CD4-positive, CD25-positive, alpha-beta regulatory T cell (primary cell): ENCODE data around the gene TMEM150B. TPM values are rescaled to one million over a fixed set of nuclear protein-coding genes. Genes with fewer than 3 reads are reported as not detected.

Experiments
- ATAC-seq, 2 donors: fragments of 150-1000 bp; cut with Tn5 transposase; one replicate each; pipeline ENCODE4 v1.10.0; 2021; ENCODE audit warnings: low read depth in 2 of 2, moderate number of reproducible peaks in 2 of 2, moderate library complexity in 1 of 2
- DNase-seq, 3 donors: peaks; one replicate each; pipeline versions ENCODE4 v3.0.0 to v3.0.0-alpha.2; 2012 to 2022; ENCODE audit warnings: mixed read lengths in 1 of 3
- H3K27ac ChIP-seq: one replicate; pipeline ENCODE4 v1.7.0; 2013; ENCODE audit warnings: mild to moderate bottlenecking, low read length; ENCODE audit not compliant: insufficient read depth, poor library complexity, severe bottlenecking
- H3K27me3 ChIP-seq: one replicate; pipeline ENCODE4 v1.7.0; 2013; ENCODE audit warnings: low read length; ENCODE audit not compliant: control insufficient read depth, insufficient read depth
- H3K36me3 ChIP-seq: one replicate; pipeline ENCODE4 v1.7.0; 2013; ENCODE audit warnings: mild to moderate bottlenecking, low read length, moderate library complexity; ENCODE audit not compliant: control insufficient read depth, insufficient read depth
- H3K4me1 ChIP-seq: 2 replicates; pipeline ENCODE4 v1.7.0; 2013; ENCODE audit warnings: mild to moderate bottlenecking, low read length; ENCODE audit not compliant: insufficient read depth, control insufficient read depth, poor library complexity, severe bottlenecking
- H3K4me3 ChIP-seq: one replicate; pipeline ENCODE4 v1.7.0; 2013; ENCODE audit warnings: low read depth, mild to moderate bottlenecking, low read length, moderate library complexity
- H3K9me3 ChIP-seq, 2 experiments: 1 replicate in 1 of 2; 2 replicates in 1 of 2; pipeline ENCODE4 v1.7.0; 2013; ENCODE audit warnings: low read length in 2 of 2, mild to moderate bottlenecking in 1 of 2, moderate library complexity in 1 of 2; ENCODE audit not compliant: control insufficient read depth in 2 of 2
- H3K27ac Mint-ChIP-seq, 3 donors: one replicate each; pipeline ENCODE4 v1.8.0; 2020 to 2022; ENCODE audit warnings: mild to moderate bottlenecking in 3 of 3, mixed read lengths in 3 of 3, moderate library complexity in 2 of 3
- H3K27me3 Mint-ChIP-seq: one replicate; pipeline ENCODE4 v1.8.0; 2022; ENCODE audit warnings: mild to moderate bottlenecking, mixed read lengths
- H3K36me3 Mint-ChIP-seq: one replicate; pipeline ENCODE4 v1.8.0; 2020; ENCODE audit warnings: mixed read lengths
- H3K4me1 Mint-ChIP-seq, 4 donors: one replicate each; pipeline ENCODE4 v1.8.0; 2020 to 2022; ENCODE audit warnings: mixed read lengths in 4 of 4, mild to moderate bottlenecking in 1 of 4
- H3K4me3 Mint-ChIP-seq, 4 donors: one replicate each; pipeline ENCODE4 v1.8.0; 2020 to 2022; ENCODE audit warnings: mild to moderate bottlenecking in 4 of 4, mixed read lengths in 4 of 4, moderate library complexity in 3 of 4
- H3K9me3 Mint-ChIP-seq, 7 donors: one replicate each; pipeline ENCODE4 v1.8.0; 2020 to 2022; ENCODE audit warnings: mixed read lengths in 7 of 7, mild to moderate bottlenecking in 3 of 7, moderate library complexity in 2 of 7
- polyA plus RNA-seq, 4 donors: library from polyadenylated mRNA; unstranded; fragments of 300-500 nt; fragmentation: Illumina TruSeq; gene quantifications; one replicate each; pipeline ENCODE4 v1.2.3, GENCODE V29; 2021
- total RNA-seq: library from RNA; stranded (reverse); gene quantifications from one replicate; pipeline ENCODE4 v1.2.3, GENCODE V29; 2022

TMEM150B gene
- total and polyA plus RNA-seq, 5 donors from 2014 or later, result 2.1 TPM; not detected in 4

DNA sequence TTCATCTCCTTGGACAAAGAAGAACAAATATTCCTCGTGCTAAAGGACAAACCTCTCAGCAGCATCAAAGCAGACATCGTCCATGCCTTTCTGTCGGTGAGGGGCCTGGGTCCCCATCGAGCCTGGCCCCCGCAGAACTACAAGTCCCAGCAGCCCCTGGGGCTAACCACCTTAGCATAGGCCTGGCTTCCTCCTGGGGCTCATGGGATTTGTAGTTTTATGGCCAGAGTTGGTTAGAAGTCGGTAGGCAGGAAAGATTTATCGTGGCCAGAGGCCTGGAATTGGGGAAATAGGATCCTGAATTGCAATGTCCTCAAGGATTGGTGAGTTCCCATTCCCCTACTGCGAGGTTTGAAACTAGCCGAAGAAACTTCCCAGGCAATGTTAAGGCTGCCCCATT is 19.6 kb downstream of the TMEM150B start:
- H3K4me1 ChIP-seq, result peaks cover 12% of the 10 kb centered on the region
- Mint-ChIP-seq H3K27ac (no peak overlapping the region), H3K27me3 (peaks cover 4% of the 10 kb centered on the region), H3K4me1 (peaks cover 0 to 11% (median 6%) of the 10 kb centered on the region in 4 donors), H3K36me3 (no peaks in the 10 kb centered on the region), H3K4me3 (peak overlapping the region in 2 of 4 donors; percentile 63 to 88), H3K9me3 (no peaks in the 10 kb centered on the region)
- ATAC-seq (peak; percentile 50 to 52), DNase-seq (peak; percentile 35 to 59 (median 58))
- no peaks in the 10 kb centered on the region for H3K9me3 ChIP-seq
- no peaks in the 10 kb centered on the region for H3K36me3 ChIP-seq
- no peaks in the 10 kb centered on the region for H3K27me3 ChIP-seq
- H3K27ac ChIP-seq, result no peak overlapping the region
- H3K4me3 ChIP-seq, result no peak overlapping the region

- Mint-ChIP-seq H3K27me3 (peaks cover 4% of the 10 kb centered on the region), H3K27ac (no peak overlapping the region)
- H3K27ac ChIP-seq, result no peak overlapping the region
These were observed 20.2 kb downstream of the TMEM150B start for GRCh38 chr19:55304980-55305379.

DNA sequence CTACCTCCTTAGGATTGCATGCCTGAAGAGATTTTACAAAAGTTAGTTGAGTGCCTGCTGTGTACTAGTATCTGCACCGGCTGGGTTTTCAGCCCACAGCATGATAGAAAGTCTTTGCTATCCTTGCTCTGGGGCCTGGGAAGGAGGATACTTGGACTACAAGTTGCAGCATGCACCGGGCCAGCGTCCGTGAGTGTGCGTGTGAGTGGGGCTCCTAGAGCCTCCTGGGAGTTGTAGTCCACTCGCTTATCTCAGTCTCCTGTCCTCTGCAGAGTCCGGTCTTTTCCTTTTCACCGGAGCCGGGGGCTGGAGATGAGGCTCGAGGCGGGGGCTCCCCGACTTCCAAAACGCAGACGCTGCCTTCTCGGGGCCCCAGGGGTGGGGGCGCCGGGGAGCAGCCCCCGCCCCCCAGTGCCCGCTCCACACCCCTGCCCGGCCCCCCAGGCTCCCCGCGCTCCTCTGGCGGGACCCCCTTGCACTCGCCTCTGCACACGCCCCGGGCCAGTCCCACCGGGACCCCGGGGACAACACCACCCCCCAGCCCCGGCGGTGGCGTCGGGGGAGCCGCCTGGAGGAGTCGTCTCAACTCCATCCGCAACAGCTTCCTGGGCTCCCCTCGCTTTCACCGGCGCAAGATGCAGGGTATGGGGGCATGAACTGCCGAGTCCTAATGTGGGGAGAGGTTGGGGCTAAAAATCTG is 20.7 kb downstream of the TMEM150B start:
- H3K27ac ChIP-seq, result no peak overlapping the region
- H3K9me3 Mint-ChIP-seq, result no peaks in the 10 kb centered on the region
- DNase-seq, result peak in 1 of 3 donors; percentile 57

More at GRCh38 chr19:55304980-55305379, 20.2 kb downstream of the TMEM150B start:
- no peak for ATAC-seq
- H3K4me1 ChIP-seq, result peaks cover 12% of the 10 kb centered on the region
- H3K9me3 Mint-ChIP-seq, result no peaks in the 10 kb centered on the region
- no peaks in the 10 kb centered on the region for H3K36me3 Mint-ChIP-seq
- H3K4me3 Mint-ChIP-seq, result peak overlapping the region in 2 of 4 donors; percentile 63 to 88
- H3K36me3 ChIP-seq, result no peaks in the 10 kb centered on the region
- no peaks in the 10 kb centered on the region for H3K27me3 ChIP-seq
- no peak overlapping the region for H3K4me3 ChIP-seq
- no peaks in the 10 kb centered on the region for H3K9me3 ChIP-seq
- H3K4me1 Mint-ChIP-seq, result peaks cover 0 to 11% (median 6%) of the 10 kb centered on the region in 4 donors
- no peak for DNase-seq

DNA sequence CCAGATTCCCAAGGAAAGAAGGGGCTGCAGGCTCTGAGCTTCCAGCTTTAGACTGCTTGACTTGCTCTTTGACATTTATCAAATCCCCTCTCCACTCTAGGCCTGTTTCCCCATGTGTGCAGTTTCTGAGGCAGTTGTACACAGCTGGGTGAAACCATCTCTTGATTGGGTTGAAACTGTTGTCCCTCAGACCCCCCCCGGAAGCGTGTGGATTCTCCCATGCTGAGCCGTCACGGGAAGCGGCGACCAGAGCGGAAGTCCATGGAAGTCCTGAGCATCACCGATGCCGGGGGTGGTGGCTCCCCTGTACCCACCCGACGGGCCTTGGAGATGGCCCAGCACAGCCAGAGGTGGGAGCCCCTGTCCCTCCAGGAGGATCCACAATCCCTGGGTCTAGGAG is 21.7 kb downstream of the TMEM150B start:
- Mint-ChIP-seq H3K27me3 (peaks cover 4% of the 10 kb centered on the region), H3K36me3 (no peaks in the 10 kb centered on the region), H3K4me1 (peaks cover 0 to 11% (median 6%) of the 10 kb centered on the region in 4 donors), H3K27ac (no peak overlapping the region), H3K4me3 (no peak overlapping the region), H3K9me3 (no peaks in the 10 kb centered on the region)
- Histone ChIP-seq H3K4me3 (no peak overlapping the region), H3K36me3 (no peaks in the 10 kb centered on the region), H3K27ac (no peak overlapping the region), H3K27me3 (no peaks in the 10 kb centered on the region), H3K9me3 (no peaks in the 10 kb centered on the region), H3K4me1 (peaks cover 12% of the 10 kb centered on the region)
- ATAC-seq (no peak), DNase-seq (no peak)

More for the DNA sequence above, 20.7 kb downstream of the TMEM150B start:
- Histone ChIP-seq H3K4me3 (no peak overlapping the region), H3K4me1 (peaks cover 12% of the 10 kb centered on the region), H3K27me3 (no peaks in the 10 kb centered on the region), H3K36me3 (no peaks in the 10 kb centered on the region), H3K9me3 (no peaks in the 10 kb centered on the region)
- no peak overlapping the region for H3K4me3 Mint-ChIP-seq
- no peaks in the 10 kb centered on the region for H3K36me3 Mint-ChIP-seq
- H3K27ac Mint-ChIP-seq, result no peak overlapping the region
- H3K4me1 Mint-ChIP-seq, result peaks cover 0 to 11% (median 6%) of the 10 kb centered on the region in 4 donors
- peaks cover 4% of the 10 kb centered on the region for H3K27me3 Mint-ChIP-seq
- ATAC-seq, result no peak

DNA sequence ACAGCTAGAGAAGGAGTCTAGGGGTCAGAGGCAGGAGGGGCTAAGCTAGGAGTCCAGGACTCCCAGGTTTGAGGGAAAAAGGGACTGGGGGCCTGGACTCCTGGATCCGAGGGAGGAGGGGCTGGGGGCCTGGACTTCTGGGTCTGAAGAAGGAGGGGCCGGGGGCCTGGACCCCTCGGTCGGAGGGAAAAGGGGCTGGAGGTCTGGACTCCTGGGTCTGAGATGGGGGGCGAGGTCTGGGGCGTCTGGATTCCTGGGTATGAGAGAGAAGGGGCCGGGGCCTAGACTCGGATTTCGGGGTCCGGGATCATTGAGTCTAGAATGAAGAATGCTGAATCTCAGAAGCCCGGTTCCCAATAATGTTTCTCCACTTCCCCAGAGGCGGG is 22.8 kb downstream of the TMEM150B start:
- H3K9me3 Mint-ChIP-seq, result no peaks in the 10 kb centered on the region

GRCh38 chr19:55301459-55302317 is 23.5 kb downstream of the TMEM150B start:
- Histone ChIP-seq H3K4me1 (peaks cover 12% of the 10 kb centered on the region), H3K36me3 (no peaks in the 10 kb centered on the region), H3K4me3 (peak overlapping the region; percentile 44), H3K9me3 (no peaks in the 10 kb centered on the region), H3K27ac (no peak overlapping the region), H3K27me3 (no peaks in the 10 kb centered on the region)
- peaks cover 4% of the 10 kb centered on the region for H3K27me3 Mint-ChIP-seq
- H3K4me1 Mint-ChIP-seq, result peaks cover 0 to 11% (median 6%) of the 10 kb centered on the region in 4 donors
- peak; percentile 88 for ATAC-seq
- no peaks in the 10 kb centered on the region for H3K9me3 Mint-ChIP-seq
- DNase-seq, result peak; percentile 83 to 89 (median 86)
- H3K4me3 Mint-ChIP-seq, result peak overlapping the region; percentile 45 to 86 (median 72)
- H3K36me3 Mint-ChIP-seq, result no peaks in the 10 kb centered on the region
- H3K27ac Mint-ChIP-seq, result peak overlapping the region in 2 of 3 donors; percentile 86 to 87

More for the DNA sequence above, 22.8 kb downstream of the TMEM150B start:
- peaks cover 0 to 11% (median 6%) of the 10 kb centered on the region in 4 donors for H3K4me1 Mint-ChIP-seq
- peaks cover 4% of the 10 kb centered on the region for H3K27me3 Mint-ChIP-seq
- H3K27ac Mint-ChIP-seq, result peak overlapping the region in 1 of 3 donors; percentile 86
- no peaks in the 10 kb centered on the region for H3K36me3 Mint-ChIP-seq
- peaks cover 12% of the 10 kb centered on the region for H3K4me1 ChIP-seq
- no peaks in the 10 kb centered on the region for H3K36me3 ChIP-seq
- H3K4me3 Mint-ChIP-seq, result peak overlapping the region in 3 of 4 donors; percentile 59 to 86 (median 85)
- H3K9me3 ChIP-seq, result no peaks in the 10 kb centered on the region
- no peaks in the 10 kb centered on the region for H3K27me3 ChIP-seq
- no peak overlapping the region for H3K27ac ChIP-seq
- ATAC-seq, result no peak
- no peak for DNase-seq
- peak overlapping the region; percentile 44 for H3K4me3 ChIP-seq

DNA sequence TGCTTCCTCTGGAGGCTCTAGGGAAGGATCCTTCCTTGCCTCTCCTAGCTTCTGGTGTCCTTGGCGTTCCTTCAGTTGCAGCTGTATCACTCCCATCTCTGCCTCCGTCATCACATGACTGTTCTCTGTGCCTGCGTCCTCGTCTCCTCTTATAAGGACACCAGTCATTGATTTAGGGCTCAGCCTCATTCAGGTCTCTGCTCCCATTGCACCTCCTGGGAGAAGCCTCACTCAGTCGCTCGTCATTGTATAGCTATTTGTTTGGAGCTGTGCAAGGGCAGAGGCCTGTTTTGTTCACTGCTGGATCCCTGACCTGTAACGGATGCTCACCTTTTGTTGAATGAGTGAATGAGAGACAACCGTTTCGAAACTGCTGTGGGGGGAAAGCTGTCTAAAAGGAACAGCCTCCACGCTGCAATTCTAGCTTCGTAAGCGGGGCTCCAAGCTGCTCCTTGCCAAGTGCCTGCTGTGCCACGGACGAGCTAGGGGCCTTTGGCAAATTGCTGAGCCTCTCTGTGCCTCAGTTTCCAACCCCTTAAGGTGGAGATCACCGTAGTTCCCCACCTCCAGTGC is 24.2 kb downstream of the TMEM150B start:
- Mint-ChIP-seq H3K27ac (no peak overlapping the region), H3K4me3 (peak overlapping the region in 1 of 4 donors; percentile 86)

More for the DNA sequence above, 24.2 kb downstream of the TMEM150B start:
- Histone ChIP-seq H3K27me3 (no peaks in the 10 kb centered on the region), H3K27ac (no peak overlapping the region), H3K9me3 (no peaks in the 10 kb centered on the region), H3K36me3 (no peaks in the 10 kb centered on the region), H3K4me1 (peaks cover 12% of the 10 kb centered on the region), H3K4me3 (no peak overlapping the region)
- Mint-ChIP-seq H3K27me3 (peaks cover 4% of the 10 kb centered on the region), H3K36me3 (no peaks in the 10 kb centered on the region), H3K9me3 (no peaks in the 10 kb centered on the region), H3K4me1 (peaks cover 0 to 11% (median 6%) of the 10 kb centered on the region in 4 donors)
- ATAC-seq (no peak), DNase-seq (no peak)
